Measurements from ENCODE around the gene HOXA6. TPM values are rescaled to one million over a fixed set of nuclear protein-coding genes. Genes with fewer than 3 reads are reported as not detected.
A peak's percentile ranks its signal among the peaks of the same experiment; 100 is the strongest.

Gene HOXA6
- polyA plus RNA-seq, 1 donor: 4.0 TPM

DNA sequence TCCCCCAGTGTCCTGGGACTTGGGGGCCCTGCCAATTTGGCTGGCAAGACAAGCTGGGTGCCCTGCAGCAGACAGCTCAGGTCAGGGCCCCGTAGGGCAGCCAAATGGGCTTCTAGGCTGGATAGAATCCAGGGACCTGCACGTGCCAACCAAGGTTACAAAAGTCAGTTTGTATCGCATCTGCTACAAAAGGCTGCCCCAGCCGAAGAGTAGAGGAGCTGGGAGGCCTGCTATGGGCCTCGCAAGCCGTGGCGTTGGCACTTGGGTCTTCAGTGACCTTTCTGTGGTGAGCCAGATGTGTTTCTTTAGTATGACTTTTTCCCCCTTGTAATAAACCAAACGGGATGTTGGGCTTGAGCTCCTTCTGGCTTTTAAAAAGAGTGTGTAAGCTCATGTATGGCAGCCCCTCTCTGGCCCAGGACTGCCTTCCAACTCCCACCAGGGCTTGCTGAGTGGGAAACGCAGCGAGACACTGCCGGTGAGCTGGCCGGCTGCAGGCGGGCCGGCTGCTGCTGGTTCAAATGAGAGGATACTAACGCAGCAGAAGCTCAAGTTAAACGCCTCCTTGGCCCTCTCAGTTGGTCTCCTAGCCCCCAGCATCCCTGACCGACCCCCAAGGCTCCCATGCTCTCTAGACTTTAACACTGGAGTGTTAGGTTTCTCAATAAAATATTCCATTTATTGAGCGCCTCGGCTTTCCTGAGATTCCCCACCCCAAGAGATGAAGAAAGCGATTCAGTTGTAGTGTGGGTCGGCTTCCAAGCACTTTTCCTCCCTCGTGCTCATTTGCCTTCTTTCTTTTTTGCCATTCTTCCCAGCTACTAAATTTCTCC is 29.6 kb upstream of the HOXA6 start:
- peaks cover 98% of the 10 kb centered on the region for H3K27me3 ChIP-seq (ENCODE audit: control insufficient read depth, insufficient read depth, low read length)
- peaks cover 3% of the 10 kb centered on the region for H3K4me1 ChIP-seq (ENCODE audit: control insufficient read depth, insufficient read depth, low read length)
- no peak for DNase-seq
- H3K9me3 ChIP-seq (ENCODE audit: control insufficient read depth, low read depth, low read length): peaks cover 16% of the 10 kb centered on the region
- no peaks in the 10 kb centered on the region for H3K36me3 ChIP-seq (ENCODE audit: control insufficient read depth, insufficient read depth, low read length)
- no peak overlapping the region for H3K4me3 ChIP-seq (ENCODE audit: low read length)
- 49% methylated on average over 5 of the region's 22 CpGs for WGBS (ENCODE audit: insufficient coverage, low lambda C conversion rate)
- H3K27ac ChIP-seq (ENCODE audit: low read length): no peak overlapping the region

DNA sequence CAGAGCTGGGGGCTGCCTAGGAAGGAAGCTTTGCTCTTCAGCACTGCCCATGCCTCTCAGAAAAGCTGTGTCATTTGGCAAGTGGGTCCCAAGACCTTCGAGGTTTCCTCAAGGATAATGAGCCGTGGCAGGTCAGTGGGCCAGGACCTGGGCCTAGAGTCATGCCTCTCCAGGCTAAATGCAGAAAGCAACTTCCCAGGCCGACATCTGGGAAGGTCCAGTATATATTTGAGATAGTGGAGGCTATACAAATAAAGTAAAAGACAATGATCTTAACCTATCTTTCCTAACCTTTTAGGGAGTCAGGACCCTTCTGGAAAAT is 28.9 kb upstream of the HOXA6 start:
- Histone ChIP-seq H3K9me3 (ENCODE audit: control insufficient read depth, low read depth, low read length) (peaks cover 16% of the 10 kb centered on the region), H3K4me3 (ENCODE audit: low read length) (no peak overlapping the region), H3K4me1 (ENCODE audit: control insufficient read depth, insufficient read depth, low read length) (peaks cover 3% of the 10 kb centered on the region), H3K36me3 (ENCODE audit: control insufficient read depth, insufficient read depth, low read length) (no peaks in the 10 kb centered on the region), H3K27me3 (ENCODE audit: control insufficient read depth, insufficient read depth, low read length) (peaks cover 99% of the 10 kb centered on the region), H3K27ac (ENCODE audit: low read length) (no peak overlapping the region)
- no CpG with 5 or more reads among the region's 3 CpGs for WGBS (ENCODE audit: insufficient coverage, low lambda C conversion rate)
- DNase-seq: no peak

DNA sequence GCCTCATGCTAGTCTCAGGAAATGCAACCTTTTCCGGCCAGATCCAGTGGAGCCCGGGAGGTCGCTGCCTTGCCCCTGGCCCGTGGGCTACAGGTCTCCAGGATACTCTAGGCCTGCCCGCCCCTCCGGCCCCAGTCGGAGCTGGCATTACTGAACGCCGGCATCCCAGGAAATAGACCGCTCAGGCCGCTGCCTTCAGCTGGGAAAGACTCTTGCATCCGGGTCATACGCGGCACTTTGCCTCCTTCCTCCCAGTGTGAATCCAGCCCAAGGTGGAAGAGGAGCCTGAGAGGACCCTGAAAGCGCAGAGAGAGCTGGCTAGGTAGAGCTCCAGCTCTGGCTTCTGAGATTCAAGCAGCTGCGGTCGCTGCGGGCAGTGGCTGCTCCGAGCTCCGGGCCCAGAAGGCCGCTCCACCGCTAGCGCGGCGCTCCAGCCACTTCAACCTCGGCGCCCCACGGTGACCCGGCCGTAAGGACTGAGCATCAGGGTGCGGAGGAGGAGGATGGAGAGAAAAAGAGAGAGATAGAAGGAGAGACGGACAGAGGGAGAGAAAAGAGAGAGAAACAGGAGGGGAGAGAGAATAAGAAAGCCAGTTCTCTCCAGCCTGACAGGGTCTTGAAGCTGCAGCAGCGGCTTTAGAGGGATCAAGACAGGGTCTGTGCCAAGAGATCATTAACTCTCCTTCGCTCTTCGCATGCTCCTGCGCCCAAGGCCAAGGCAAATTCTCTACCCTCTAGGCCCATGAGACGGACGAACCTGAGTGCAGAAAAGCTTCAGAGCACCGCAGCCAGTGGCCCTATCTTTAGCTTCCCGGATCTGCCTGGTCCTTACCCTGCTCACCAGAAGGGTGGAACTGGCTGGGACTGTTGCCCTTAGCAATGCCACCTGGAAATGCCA is 28.3 kb upstream of the HOXA6 start:
- peaks cover 16% of the 10 kb centered on the region for H3K9me3 ChIP-seq (ENCODE audit: control insufficient read depth, low read depth, low read length)
- H3K4me1 ChIP-seq (ENCODE audit: control insufficient read depth, insufficient read depth, low read length): peaks cover 3% of the 10 kb centered on the region
- WGBS (ENCODE audit: insufficient coverage, low lambda C conversion rate): no CpG with 5 or more reads among the region's 40 CpGs
- H3K27ac ChIP-seq (ENCODE audit: low read length): no peak overlapping the region
- DNase-seq: no peak
- H3K4me3 ChIP-seq (ENCODE audit: low read length): no peak overlapping the region
- H3K36me3 ChIP-seq (ENCODE audit: control insufficient read depth, insufficient read depth, low read length): no peaks in the 10 kb centered on the region
- peaks cover 98% of the 10 kb centered on the region for H3K27me3 ChIP-seq (ENCODE audit: control insufficient read depth, insufficient read depth, low read length)

DNA sequence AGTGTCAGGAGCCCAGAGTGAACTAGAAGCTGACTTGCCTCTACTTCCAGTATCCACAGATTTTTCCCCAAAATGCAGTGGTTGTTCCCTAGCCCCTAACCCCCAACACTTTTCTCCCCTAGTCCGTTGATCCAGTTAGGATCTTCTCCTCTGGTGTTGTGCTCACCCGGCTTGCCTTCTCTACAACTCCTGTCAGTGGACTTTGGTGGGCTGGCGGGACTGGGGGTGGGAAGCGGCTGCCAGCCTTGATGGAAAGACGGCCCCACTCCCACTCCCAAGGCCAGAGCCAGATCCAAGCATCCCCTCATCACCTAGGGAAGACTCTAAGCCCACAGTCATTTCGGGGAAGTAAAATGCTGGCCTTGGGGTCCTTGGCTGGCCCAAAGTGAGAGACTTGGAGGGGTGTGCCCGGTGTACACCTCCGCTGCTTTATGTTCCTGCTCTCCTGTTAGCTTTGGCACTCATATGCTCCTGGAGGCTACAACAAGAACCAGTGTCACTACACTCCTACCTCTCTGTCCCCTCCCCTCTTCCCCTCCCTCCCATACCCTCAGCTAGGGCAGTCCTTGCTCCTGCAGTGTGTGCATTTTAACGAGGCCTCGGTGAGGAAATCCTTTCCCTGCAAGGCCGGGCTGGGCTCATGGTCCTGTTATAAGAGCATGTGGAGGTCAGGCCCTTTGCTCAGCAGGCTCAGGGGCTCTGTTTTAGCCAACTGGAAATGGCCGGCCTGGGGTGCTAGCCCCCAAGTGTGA is 27.5 kb upstream of the HOXA6 start:
- H3K27me3 ChIP-seq (ENCODE audit: control insufficient read depth, insufficient read depth, low read length): peaks cover 94% of the 10 kb centered on the region
- DNase-seq: no peak
- no peaks in the 10 kb centered on the region for H3K36me3 ChIP-seq (ENCODE audit: control insufficient read depth, insufficient read depth, low read length)
- peaks cover 3% of the 10 kb centered on the region for H3K4me1 ChIP-seq (ENCODE audit: control insufficient read depth, insufficient read depth, low read length)
- no peak overlapping the region for H3K27ac ChIP-seq (ENCODE audit: low read length)
- H3K9me3 ChIP-seq (ENCODE audit: control insufficient read depth, low read depth, low read length): peaks cover 17% of the 10 kb centered on the region
- no CpG with 5 or more reads among the region's 12 CpGs for WGBS (ENCODE audit: insufficient coverage, low lambda C conversion rate)
- no peak overlapping the region for H3K4me3 ChIP-seq (ENCODE audit: low read length)

DNA sequence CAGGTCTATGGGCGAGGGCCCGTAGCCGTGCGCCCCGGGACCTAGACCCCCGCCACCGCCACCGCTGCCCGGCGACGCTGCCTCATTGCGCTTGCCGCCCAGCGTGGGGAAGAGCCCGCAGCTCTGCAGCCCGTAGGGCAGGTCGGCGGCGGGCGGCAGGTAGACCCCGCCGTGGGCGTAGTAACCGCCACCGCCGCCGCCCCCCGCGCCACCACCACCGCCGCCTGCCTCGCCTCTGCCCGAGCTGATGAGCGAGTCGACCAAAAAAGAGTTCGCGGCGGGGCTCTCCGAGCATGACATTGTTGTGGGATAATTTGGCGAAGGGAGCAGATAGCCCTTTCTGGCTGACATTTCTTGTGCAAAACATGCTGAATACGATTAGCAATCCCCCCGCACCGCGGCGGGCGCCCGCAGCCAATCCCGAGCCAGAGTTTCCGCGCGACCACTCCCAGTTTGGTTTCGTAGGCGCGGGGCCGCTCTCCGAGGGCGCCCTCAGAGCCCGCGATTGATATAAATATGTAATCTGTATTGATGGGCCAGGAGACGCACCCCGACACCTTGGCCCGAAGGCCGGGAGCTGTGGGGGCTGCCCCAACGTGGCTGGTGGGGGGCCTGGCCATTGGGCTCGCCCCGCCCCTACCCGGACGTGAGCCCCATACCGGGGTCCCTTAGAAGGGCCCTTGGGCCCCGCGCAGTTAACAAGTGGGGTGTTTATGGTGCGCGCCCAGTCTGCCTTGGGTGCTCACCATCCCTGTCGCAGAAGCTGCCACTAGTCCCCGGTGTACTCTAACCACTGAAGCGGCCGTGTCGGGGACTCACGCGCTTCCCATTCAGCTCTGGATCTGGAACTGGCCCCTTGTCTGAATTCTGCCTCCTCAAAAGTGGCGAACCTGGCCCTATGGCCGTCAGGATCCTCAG is 26.6 kb upstream of the HOXA6 start, which contains the start of gene HOXA10:
Gene HOXA10 (minus strand): TSS at position 365 of the 918 bp plus-strand sequence. CDS start 14 bp downstream, at position 351.
- WGBS (ENCODE audit: insufficient coverage, low lambda C conversion rate): no CpG with 5 or more reads among the region's 82 CpGs
- Histone ChIP-seq H3K4me1 (ENCODE audit: control insufficient read depth, insufficient read depth, low read length) (peaks cover 3% of the 10 kb centered on the region), H3K9me3 (ENCODE audit: control insufficient read depth, low read depth, low read length) (peaks cover 25% of the 10 kb centered on the region), H3K4me3 (ENCODE audit: low read length) (peak within 1 kb of the TSS; percentile 35), H3K27ac (ENCODE audit: low read length) (no peak within 1 kb of the TSS), H3K36me3 (ENCODE audit: control insufficient read depth, insufficient read depth, low read length) (no peaks in the 10 kb centered on the region), H3K27me3 (ENCODE audit: control insufficient read depth, insufficient read depth, low read length) (peaks cover 94% of the 10 kb centered on the region)
- no peak for DNase-seq

DNA sequence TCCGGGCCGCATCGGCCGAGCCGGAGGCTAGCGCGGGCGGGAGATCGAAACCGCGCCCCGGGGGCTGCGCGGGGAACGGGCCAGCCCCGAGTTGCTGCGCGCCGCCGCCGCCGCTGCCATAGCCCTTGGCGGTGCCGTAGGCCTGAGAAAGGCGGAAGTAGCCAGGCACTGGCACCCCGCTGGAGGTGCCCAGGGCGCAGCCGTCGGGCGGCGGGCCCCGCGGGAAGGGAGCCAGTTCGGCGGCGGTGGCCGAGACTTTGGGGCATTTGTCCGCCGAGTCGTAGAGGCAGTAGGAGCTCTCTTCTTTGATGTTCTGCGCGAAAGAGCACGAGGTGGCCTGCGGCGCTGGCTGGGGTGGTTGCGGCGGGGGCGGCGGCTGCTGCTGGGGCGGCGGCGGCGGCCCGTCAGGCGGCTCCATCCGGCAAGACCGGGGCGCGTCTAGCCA is 26.0 kb upstream of the HOXA6 start:
- peaks cover 3% of the 10 kb centered on the region for H3K4me1 ChIP-seq (ENCODE audit: control insufficient read depth, insufficient read depth, low read length)
- no peak for DNase-seq
- no peak overlapping the region for H3K4me3 ChIP-seq (ENCODE audit: low read length)
- no CpG with 5 or more reads among the region's 59 CpGs for WGBS (ENCODE audit: insufficient coverage, low lambda C conversion rate)
- no peaks in the 10 kb centered on the region for H3K36me3 ChIP-seq (ENCODE audit: control insufficient read depth, insufficient read depth, low read length)
- H3K9me3 ChIP-seq (ENCODE audit: control insufficient read depth, low read depth, low read length): peaks cover 30% of the 10 kb centered on the region
- no peak overlapping the region for H3K27ac ChIP-seq (ENCODE audit: low read length)
- peaks cover 94% of the 10 kb centered on the region for H3K27me3 ChIP-seq (ENCODE audit: control insufficient read depth, insufficient read depth, low read length)

DNA sequence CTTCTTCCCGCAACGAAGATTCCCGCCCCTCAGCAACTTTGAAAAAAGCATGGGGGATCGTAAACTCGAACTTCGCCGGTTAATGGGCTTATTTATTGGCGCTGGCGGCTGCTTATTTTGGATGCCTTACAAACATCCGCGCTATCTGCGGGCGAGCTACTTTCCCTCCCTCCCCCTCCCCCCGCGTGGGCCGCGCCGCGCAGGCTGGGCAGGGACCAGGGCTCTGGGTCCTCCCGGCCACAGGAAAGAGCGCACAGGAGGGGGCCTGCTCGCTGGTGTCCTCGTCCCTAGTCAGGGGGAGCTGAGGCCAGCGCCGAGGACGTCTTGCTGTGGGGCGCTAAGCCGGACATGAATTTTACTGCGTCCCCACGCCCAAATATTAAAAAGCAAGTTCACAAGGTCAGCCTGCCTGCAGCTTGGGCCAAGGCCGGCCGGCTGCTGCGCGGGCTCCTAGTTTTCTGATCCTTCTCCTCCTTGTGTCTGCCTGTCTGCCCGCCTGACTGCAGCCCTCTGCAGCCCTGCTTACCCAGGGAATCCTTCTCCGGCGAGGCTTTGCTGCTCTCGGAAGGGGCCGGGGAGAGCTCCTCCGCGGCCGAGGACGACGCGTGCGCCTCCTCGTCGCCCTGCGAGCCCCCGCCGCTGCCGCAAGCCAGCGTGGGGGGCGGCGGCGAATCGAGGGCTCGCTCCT is 25.4 kb upstream of the HOXA6 start:
- H3K27ac ChIP-seq (ENCODE audit: low read length): no peak overlapping the region
- WGBS (ENCODE audit: insufficient coverage, low lambda C conversion rate): no CpG with 5 or more reads among the region's 58 CpGs
- H3K9me3 ChIP-seq (ENCODE audit: control insufficient read depth, low read depth, low read length): peaks cover 34% of the 10 kb centered on the region
- H3K4me1 ChIP-seq (ENCODE audit: control insufficient read depth, insufficient read depth, low read length): peaks cover 3% of the 10 kb centered on the region
- peaks cover 94% of the 10 kb centered on the region for H3K27me3 ChIP-seq (ENCODE audit: control insufficient read depth, insufficient read depth, low read length)
- no peak for DNase-seq
- H3K36me3 ChIP-seq (ENCODE audit: control insufficient read depth, insufficient read depth, low read length): no peaks in the 10 kb centered on the region
- peak overlapping the region; percentile 35 for H3K4me3 ChIP-seq (ENCODE audit: low read length)

DNA sequence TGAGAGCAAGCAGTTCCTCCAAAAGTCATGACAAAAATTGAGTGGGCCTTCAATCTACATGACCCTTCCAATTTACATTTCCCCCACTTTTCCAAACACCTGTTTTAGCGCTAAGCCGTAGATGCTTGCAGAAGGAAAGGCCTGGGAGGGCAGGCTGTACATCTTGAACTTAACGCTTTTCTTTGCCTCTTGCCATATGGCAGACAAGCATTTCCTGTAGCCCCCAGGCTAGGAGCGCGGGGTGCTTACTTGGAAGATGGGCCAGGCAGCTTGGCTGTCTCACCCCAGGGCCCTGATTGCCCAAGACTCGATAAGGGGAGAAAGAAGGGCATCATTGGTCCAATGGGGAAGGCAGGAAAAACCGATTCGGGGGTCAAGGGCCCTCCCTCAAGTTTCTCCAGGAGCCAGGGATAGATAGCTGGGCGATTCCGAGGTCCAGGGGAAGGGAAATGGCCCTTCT is 24.8 kb upstream of the HOXA6 start:
- Histone ChIP-seq H3K27me3 (ENCODE audit: control insufficient read depth, insufficient read depth, low read length) (peaks cover 94% of the 10 kb centered on the region), H3K27ac (ENCODE audit: low read length) (no peak overlapping the region), H3K36me3 (ENCODE audit: control insufficient read depth, insufficient read depth, low read length) (no peaks in the 10 kb centered on the region)

More for the DNA sequence above, 24.8 kb upstream of the HOXA6 start:
- WGBS (ENCODE audit: insufficient coverage, low lambda C conversion rate): no CpG with 5 or more reads among the region's 10 CpGs
- Histone ChIP-seq H3K4me3 (ENCODE audit: low read length) (peak overlapping the region; percentile 35), H3K4me1 (ENCODE audit: control insufficient read depth, insufficient read depth, low read length) (peaks cover 3% of the 10 kb centered on the region), H3K9me3 (ENCODE audit: control insufficient read depth, low read depth, low read length) (peaks cover 34% of the 10 kb centered on the region)
- DNase-seq: no peak
